A549 (cell line): Measurements from ENCODE around the gene TXNRD1. TPM values are rescaled to one million over a fixed set of nuclear protein-coding genes. Genes with fewer than 3 reads are reported as not detected.

Experiments used
- ATAC-seq, 2 experiments: fragments of 200-7000 bp in 1 of 2; fragments of >200 bp in 1 of 2; cut with Nextera tagmentation in 1 of 2; cut with Tn5 transposase in 1 of 2; 3 replicates each; pipeline versions ENCODE4 v1.8.0 to v1.9.1; 2018 to 2020; ENCODE audit warnings: mild to moderate bottlenecking in 1 of 2, moderate library complexity in 1 of 2
- CTCF ChIA-PET: fragments of 300-600 bp; sonication (Branson Sonifier 250); formaldehyde crosslinking; extraction: SDS; loops from one replicate; lab custom pipeline; 2021; ENCODE audit warnings: antibody characterized with exemption, inconsistent platforms; lab: Yijun Ruan, JAX
- POLR2A ChIA-PET: fragments of 350-600 bp; formaldehyde crosslinking; extraction: SDS; loops from one replicate; lab custom pipeline; 2021; ENCODE audit warnings: antibody characterized with exemption, inconsistent platforms; lab: Yijun Ruan, JAX
- DNase-seq, 2 experiments: peaks; one replicate each; pipeline versions ENCODE4 v3.0.0 to v3.0.0-alpha.2; 2011 to 2016; ENCODE audit warnings: low read depth in 1 of 2, low spot score in 1 of 2
- FAIRE-seq: peaks from 2 replicates; lab custom pipeline; 2011; peaks lifted over from hg19 to GRCh38; lab: Jason Lieb, UNC
- H3K27ac ChIP-seq, 2 experiments: fragments of >200 bp; sonication (Bioruptor Twin); formaldehyde crosslinking; 3 replicates each; pipeline ENCODE4 v1.5.1; 2016 to 2017
- H3K4me1 ChIP-seq: fragments of >200 bp; sonication (Bioruptor Twin); formaldehyde crosslinking; 3 replicates; pipeline ENCODE4 v1.6.1; 2016
- H3K4me2 ChIP-seq: fragments of >200 bp; sonication (Bioruptor Twin); formaldehyde crosslinking; 3 replicates; pipeline ENCODE4 v1.6.1; 2016
- H3K4me3 ChIP-seq: fragments of >200 bp; sonication (Bioruptor Twin); formaldehyde crosslinking; 3 replicates; pipeline ENCODE4 v1.5.1; 2016
- H3K9me3 ChIP-seq: fragments of >200 bp; sonication (Bioruptor Twin); formaldehyde crosslinking; 3 replicates; pipeline ENCODE4 v1.6.1; 2016
- BCL3 ChIP-seq: fragments of >200 bp; sonication (Bioruptor Twin); formaldehyde crosslinking; IDR thresholded peaks from 3 replicates; pipeline ENCODE4 v1.6.1; 2016
- CEBPB ChIP-seq, 2 experiments: fragments of >200 bp in 1 of 2; sonication (Bioruptor Twin) in 1 of 2; formaldehyde crosslinking in 1 of 2; IDR thresholded peaks; 2 replicates each; pipeline ENCODE4 v1.6.1; 2012 to 2016
- CTCF ChIP-seq: fragments of >200 bp; sonication (Bioruptor Twin); formaldehyde crosslinking; IDR thresholded peaks from 3 replicates; pipeline ENCODE4 v1.5.1; 2016
- E2F6 ChIP-seq: IDR thresholded peaks from 2 replicates; pipeline ENCODE4 v1.6.1; 2012; ENCODE audit warnings: low read depth, borderline replicate concordance
- EP300 ChIP-seq, 2 experiments: fragments of >200 bp; sonication (Bioruptor Twin); formaldehyde crosslinking; IDR thresholded peaks; 2 replicates in 1 of 2; 3 replicates in 1 of 2; pipeline ENCODE4 v1.6.1; 2016 to 2017
- ESRRA ChIP-seq: fragments of 150-350 bp; IDR thresholded peaks from 2 replicates; pipeline ENCODE4 v1.6.1; 2014; ENCODE audit warnings: mild to moderate bottlenecking, low read length, borderline replicate concordance
- FOSB ChIP-seq: fragments of 250-450 bp; sonication (Bioruptor Pico); IDR thresholded peaks from 2 replicates; pipeline ENCODE4 v1.5.0; 2020; ENCODE audit warnings: mild to moderate bottlenecking, moderate library complexity
- FOSL2 ChIP-seq, 2 experiments: fragments of 450-650 bp in 1 of 2; fragments of >200 bp in 1 of 2; sonication (Bioruptor Twin) in 1 of 2; formaldehyde crosslinking; IDR thresholded peaks; 2 replicates each; pipeline versions ENCODE4 v1.5.0 to v1.6.1; 2016 to 2020; ENCODE audit warnings: mild to moderate bottlenecking in 1 of 2, moderate library complexity in 1 of 2
- FOXS1 ChIP-seq: fragments of 250-450 bp; sonication (Bioruptor Pico); IDR thresholded peaks from 2 replicates; pipeline ENCODE4 v1.5.0; 2020; ENCODE audit warnings: mild to moderate bottlenecking, moderate library complexity
- GATA3 ChIP-seq: IDR thresholded peaks from 2 replicates; pipeline ENCODE4 v1.6.1; 2012; ENCODE audit warnings: borderline replicate concordance
- HES2 ChIP-seq: fragments of >200 bp; sonication (Bioruptor Twin); formaldehyde crosslinking; IDR thresholded peaks from 2 replicates; pipeline ENCODE4 v1.6.1; 2016
- HOXB5 ChIP-seq: fragments of 250-450 bp; sonication (Bioruptor Pico); IDR thresholded peaks from 2 replicates; pipeline ENCODE4 v1.5.0; 2020; ENCODE audit warnings: mild to moderate bottlenecking, moderate library complexity
- JUN ChIP-seq, 2 experiments: fragments of >200 bp; sonication (Bioruptor Twin); formaldehyde crosslinking; IDR thresholded peaks; 2 replicates in 1 of 2; 3 replicates in 1 of 2; pipeline ENCODE4 v1.6.1; 2016 to 2017
- JUNB ChIP-seq: fragments of >200 bp; sonication (Bioruptor Twin); formaldehyde crosslinking; IDR thresholded peaks from 2 replicates; pipeline ENCODE4 v1.6.1; 2016
- KDM5A ChIP-seq: fragments of 200-600 bp; sonication (generic); IDR thresholded peaks from 2 replicates; pipeline ENCODE4 v1.6.1; 2016; ENCODE audit warnings: antibody characterized with exemption, mild to moderate bottlenecking
- MAFK ChIP-seq: fragments of 450-650 bp; IDR thresholded peaks from 2 replicates; pipeline ENCODE4 v1.6.1; 2014; ENCODE audit not compliant: partially characterized antibody
- MAX ChIP-seq: IDR thresholded peaks from 2 replicates; pipeline ENCODE4 v1.6.1; 2012
- NFE2L2 ChIP-seq: fragments of 150-350 bp; conservative IDR thresholded peaks from 2 replicates; pipeline ENCODE4 v1.6.1; 2014; ENCODE audit warnings: low read length
- NPAS2 ChIP-seq: fragments of 250-450 bp; sonication (Bioruptor Pico); IDR thresholded peaks from 2 replicates; pipeline ENCODE4 v1.8.0; 2022; ENCODE audit warnings: mild to moderate bottlenecking, moderate library complexity, borderline replicate concordance
- PHF8 ChIP-seq: fragments of 200-600 bp; sonication (generic); IDR thresholded peaks from 2 replicates; pipeline ENCODE4 v1.6.1; 2016; ENCODE audit warnings: low read depth, mild to moderate bottlenecking, antibody characterized with exemption, moderate library complexity, borderline replicate concordance
- RAD21 ChIP-seq, 2 experiments: fragments of >200 bp in 1 of 2; sonication (Bioruptor Twin) in 1 of 2; formaldehyde crosslinking in 1 of 2; IDR thresholded peaks in 1 of 2; conservative IDR thresholded peaks in 1 of 2; 2 replicates in 1 of 2; 3 replicates in 1 of 2; pipeline ENCODE4 v1.6.1; 2012 to 2018; ENCODE audit warnings: inconsistent platforms in 1 of 2
- RARB ChIP-seq: fragments of 250-450 bp; sonication (Bioruptor Pico); IDR thresholded peaks from 2 replicates; pipeline ENCODE4 v1.8.0; 2021; ENCODE audit warnings: mild to moderate bottlenecking, moderate library complexity
- RCOR1 ChIP-seq: fragments of 150-350 bp; IDR thresholded peaks from 2 replicates; pipeline ENCODE4 v1.6.1; 2014; ENCODE audit warnings: antibody characterized with exemption, low read length, low read depth
- RFX5 ChIP-seq: fragments of 450-650 bp; IDR thresholded peaks from 2 replicates; pipeline ENCODE4 v1.7.1; 2014; ENCODE audit warnings: antibody characterized with exemption, mild to moderate bottlenecking, moderate library complexity
- SMC3 ChIP-seq: fragments of >200 bp; sonication (Bioruptor Twin); formaldehyde crosslinking; IDR thresholded peaks from 3 replicates; pipeline ENCODE4 v1.6.1; 2018; ENCODE audit warnings: inconsistent platforms
- SREBF2 ChIP-seq: fragments of 450-650 bp; IDR thresholded peaks from 2 replicates; pipeline ENCODE4 v1.6.1; 2014; ENCODE audit warnings: mild to moderate bottlenecking, moderate library complexity
- TFCP2L1 ChIP-seq: fragments of 250-450 bp; sonication (Bioruptor Pico); IDR thresholded peaks from 2 replicates; pipeline ENCODE4 v1.5.0; 2021; ENCODE audit warnings: mild to moderate bottlenecking
- TP53 ChIP-seq: fragments of 250-450 bp; sonication (Bioruptor Pico); IDR thresholded peaks from 2 replicates; pipeline ENCODE4 v1.5.0; 2021; ENCODE audit warnings: mild to moderate bottlenecking, moderate library complexity
- USF2 ChIP-seq: fragments of 450-650 bp; IDR thresholded peaks from 2 replicates; pipeline ENCODE4 v1.6.1; 2014; ENCODE audit warnings: antibody characterized with exemption
- ZC3H11A ChIP-seq: fragments of 450-650 bp; IDR thresholded peaks from 2 replicates; pipeline ENCODE4 v1.6.1; 2014; ENCODE audit warnings: antibody characterized with exemption, mild to moderate bottlenecking
- ZFP36 ChIP-seq: fragments of 450-650 bp; IDR thresholded peaks from 2 replicates; pipeline ENCODE4 v1.6.1; 2014; ENCODE audit warnings: borderline replicate concordance; ENCODE audit not compliant: partially characterized antibody
- ZNF302 ChIP-seq: fragments of 250-450 bp; sonication (Bioruptor Pico); IDR thresholded peaks from 2 replicates; pipeline ENCODE4 v1.9.0; 2021; ENCODE audit warnings: inconsistent platforms, mild to moderate bottlenecking, moderate library complexity
- WGBS: methylation state at CpG from one replicate; pipeline ENCODE4 v1.1.6; 2017; ENCODE audit errors: missing lambda C conversion rate; 5-methylcytosine and 5-hydroxymethylcytosine counted together
- polyA plus RNA-seq, 4 experiments: library from polyadenylated mRNA; depleted of rRNA in 3 of 4; stranded (reverse); fragments of >200 nt; fragmentation: RNase III in 1 of 4; extraction: RNeasy Plus Mini Kit Qiagen cat#74134 plus additional on column Dnase treatment in 1 of 4; gene quantifications; 2 replicates in 3 of 4; 3 replicates in 1 of 4; pipeline ENCODE4 v1.2.3, GENCODE V29; 2011 to 2017

TXNRD1 gene
- polyA plus RNA-seq, 2 of the 4 experiments (the other 2 are of a cell fraction) = 899 to 1,230 TPM

- peak; percentile 99 for FAIRE-seq
- no peaks in the 10 kb centered on the region for H3K9me3 ChIP-seq
- peaks cover 71% of the 10 kb centered on the region for H3K4me1 ChIP-seq
- peak; percentile 87 to 99 for DNase-seq
- H3K4me2 ChIP-seq = peak overlapping the region; percentile 73
- whole genome bisulfite sequencing = 2% methylated on average over 4 of the region's 4 CpGs
- POLR2A ChIA-PET = interaction anchor here (0.7 to 6.5 kb wide), 17 partner anchors 24 to 98 kb away, joined by 3 to 190 read pairs (median 7); partner anchors contain the start of genes EID3 and NFYB
- no peak overlapping the region for H3K4me3 ChIP-seq
- H3K27ac ChIP-seq = peak overlapping the region; percentile 95 to 98
- CTCF ChIA-PET = interaction anchor here (0.9 to 10.8 kb wide), 7 partner anchors 15 to 108 kb away, joined by 3 to 155 read pairs (median 4); no protein-coding TSS in a partner anchor
- TF ChIP-seq ZFP36 (no peak), MAFK (peak; percentile 100), RFX5 (peak; percentile 67; the same call in 1 of the 2 replicates), HOXB5 (CRISPR knock-in tag) (0 out of 2 replicates have a peak, but pooled peaks have one; percentile 16), JUN (IDR thresholded peaks at IDR 0.05) (peak in 1 of 2 experiments; percentile 97), TFCP2L1 (no peak), RAD21 (conservative IDR thresholded peaks at IDR 0.05 in 1 of 2, IDR thresholded peaks at IDR 0.05 in 1 of 2) (peak in 1 of 2 experiments; percentile 23; a peak in 2 of 5 replicates), BCL3 (peak; percentile 69; the same call in 2 of the 3 replicates), EP300 (IDR thresholded peaks at IDR 0.05) (peak; percentile 96 to 97), MAX (peak; percentile 89), FOSB (CRISPR knock-in tag) (no peak), NPAS2 (CRISPR knock-in tag) (no peak), NFE2L2 (peak; percentile 100), FOXS1 (CRISPR knock-in tag) (peak; percentile 90), ZNF302 (CRISPR knock-in tag) (peak; percentile 55; the same call in 1 of the 2 replicates), JUNB (peak; percentile 89), HES2 (peak; percentile 47), GATA3 (peak; percentile 97), CEBPB (IDR thresholded peaks at IDR 0.05) (peak; percentile 80 to 91), FOSL2 (IDR thresholded peaks at IDR 0.05) (peak; percentile 92), FOSL2 (CRISPR knock-in tag; IDR thresholded peaks at IDR 0.05) (peak; percentile 98), PHF8 (no peak), SMC3 (peak; percentile 14; the same call in 1 of the 3 replicates), E2F6 (peak; percentile 47; the same call in 1 of the 2 replicates)
- peak; percentile 80 to 82 for ATAC-seq
Observed at GRCh38 chr12:104219361-104219892, 3.8 kb downstream of the TXNRD1 start.

- ATAC-seq (peak; percentile 81 to 83), DNase-seq (peak; percentile 93 to 99), FAIRE-seq (peak; percentile 92)
- no peaks in the 10 kb centered on the region for H3K9me3 ChIP-seq
- H3K4me2 ChIP-seq = peak overlapping the region; percentile 73
- peak overlapping the region; percentile 95 to 98 for H3K27ac ChIP-seq
- ChIA-PET POLR2A (interaction anchor here (0.6 to 6.5 kb wide), 18 partner anchors 24 to 99 kb away, joined by 3 to 190 read pairs (median 6); partner anchors contain the start of genes EID3 and NFYB), CTCF (interaction anchor here (0.7 to 10.8 kb wide), 12 partner anchors 12 to 162 kb away, joined by 3 to 155 read pairs (median 4); no protein-coding TSS in a partner anchor)
- WGBS = 1% methylated on average over 4 of the region's 4 CpGs
- H3K4me3 ChIP-seq = no peak overlapping the region
- peaks cover 69% of the 10 kb centered on the region for H3K4me1 ChIP-seq
- peak; percentile 75 to 91; a peak in 4 of 5 replicates for TF ChIP-seq JUN (IDR thresholded peaks at IDR 0.05)
- TF ChIP-seq ZFP36 = no peak
- peak; percentile 55; the same call in 1 of the 2 replicates for TF ChIP-seq RARB (CRISPR knock-in tag)
- no peak for TF ChIP-seq ESRRA
- TF ChIP-seq HOXB5 (CRISPR knock-in tag) = peak; percentile 72
- no peak for TF ChIP-seq RCOR1
- peak; percentile 89 for TF ChIP-seq FOSL2 (IDR thresholded peaks at IDR 0.05)
- TF ChIP-seq FOSL2 (CRISPR knock-in tag; IDR thresholded peaks at IDR 0.05) = peak; percentile 97
- no peak for TF ChIP-seq KDM5A
- no peak for TF ChIP-seq ZC3H11A
- no peak for TF ChIP-seq SREBF2
- no peak for TF ChIP-seq TP53 (CRISPR knock-in tag)
- peak; percentile 65; the same call in 1 of the 2 replicates for TF ChIP-seq FOXS1 (CRISPR knock-in tag)
- TF ChIP-seq RFX5 = no peak
- TF ChIP-seq CTCF = no peak
- TF ChIP-seq USF2 = no peak
Observed at GRCh38 chr12:104219908-104220404, 4.4 kb downstream of the TXNRD1 start.
